NCI-H748 treated with DMSO at 0.1 percent for 48 hours (cell line): ENCODE results near the gene ERC2.

ENCODE experiments used
- DNase-seq: peaks from one replicate; lab custom pipeline; 2025; lab: John Stamatoyannopoulos, UW

Gene ERC2

DNA sequence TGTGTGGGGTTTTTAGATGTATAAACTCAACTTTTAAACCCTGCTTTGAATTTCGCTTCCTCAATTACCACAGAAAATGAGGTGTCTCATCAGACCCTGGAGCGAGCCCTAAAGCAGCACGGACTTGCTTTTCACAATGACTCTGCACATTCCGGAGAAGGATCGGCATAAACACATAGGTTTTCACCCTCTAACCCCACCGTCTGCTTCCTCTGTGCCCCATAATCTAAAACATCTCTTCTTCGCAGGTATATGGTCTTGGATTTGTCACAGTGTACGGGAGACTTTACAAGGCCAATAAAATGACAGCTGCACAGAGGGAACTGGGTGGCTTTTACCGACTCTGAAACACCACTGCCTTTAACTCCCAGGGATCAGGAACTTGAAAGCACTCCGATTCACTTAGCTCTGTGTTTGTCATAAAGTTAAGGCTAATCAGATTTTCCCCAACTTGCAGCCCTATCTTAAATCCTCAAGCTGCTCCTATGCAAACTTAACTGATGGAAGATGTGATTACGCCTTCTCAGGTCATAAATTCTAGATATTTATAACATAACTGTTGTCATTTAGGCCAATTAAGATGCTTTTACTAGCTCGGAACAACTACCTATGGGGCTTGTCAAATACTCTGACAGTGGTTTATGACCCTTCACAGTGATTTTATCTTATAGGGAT, 847.8 kb downstream of the ERC2 start:
- DNase-seq = no peak

DNA sequence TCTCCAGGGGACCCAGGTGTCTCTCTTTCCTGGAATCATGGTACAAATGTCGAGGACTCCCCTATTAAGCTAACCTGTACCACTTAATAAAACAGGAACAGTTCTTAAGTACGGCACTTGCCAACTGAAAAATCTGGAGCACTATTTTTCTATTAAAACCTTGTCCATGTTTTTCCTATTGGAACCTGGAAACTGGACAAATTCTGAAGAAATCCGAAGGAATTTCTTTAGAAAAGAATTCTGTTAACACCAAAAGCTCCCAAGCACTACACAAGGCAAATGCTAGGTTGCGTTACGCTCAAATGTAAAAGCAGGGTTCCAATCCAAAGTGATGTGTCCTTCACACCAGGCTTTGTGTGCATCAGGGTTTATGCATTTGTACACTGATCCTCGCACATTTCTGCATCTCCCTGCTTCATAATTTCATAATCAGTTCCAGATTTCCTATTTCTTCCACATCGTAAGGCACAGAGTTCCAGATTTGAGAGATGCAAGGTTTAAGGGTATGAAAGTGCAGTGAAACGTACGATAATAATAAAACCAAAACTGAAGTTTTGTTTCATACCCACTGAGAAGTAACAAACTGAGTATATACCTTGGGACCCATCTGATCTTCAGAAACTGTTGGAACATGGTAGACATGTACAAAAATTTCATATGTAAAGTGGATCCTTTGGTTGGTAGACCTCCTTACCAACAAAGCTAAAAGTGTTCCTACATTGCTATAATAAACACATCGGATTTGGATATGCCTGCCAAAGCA, 849.0 kb downstream of the ERC2 start:
- no peak for DNase-seq

DNA sequence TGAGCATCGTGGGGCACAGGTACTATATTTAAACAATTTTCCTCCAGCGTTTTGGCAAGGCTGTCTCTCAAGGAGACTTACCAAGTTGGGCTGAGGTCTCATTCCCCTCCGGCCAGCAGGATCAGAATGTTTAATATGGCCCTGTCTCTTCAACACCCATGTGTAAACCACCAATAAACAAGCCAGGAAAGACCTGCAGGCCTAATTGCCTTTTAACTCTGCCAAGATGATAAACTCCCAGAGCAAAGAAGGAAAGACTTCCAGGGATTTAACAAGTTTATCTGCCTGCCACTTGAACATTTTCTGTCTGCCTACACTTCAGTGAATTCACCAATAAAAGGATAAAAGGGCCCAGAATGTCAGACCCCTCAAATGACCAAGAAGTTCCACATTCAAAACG, 850.9 kb downstream of the ERC2 start:
- DNase-seq = no peak

DNA sequence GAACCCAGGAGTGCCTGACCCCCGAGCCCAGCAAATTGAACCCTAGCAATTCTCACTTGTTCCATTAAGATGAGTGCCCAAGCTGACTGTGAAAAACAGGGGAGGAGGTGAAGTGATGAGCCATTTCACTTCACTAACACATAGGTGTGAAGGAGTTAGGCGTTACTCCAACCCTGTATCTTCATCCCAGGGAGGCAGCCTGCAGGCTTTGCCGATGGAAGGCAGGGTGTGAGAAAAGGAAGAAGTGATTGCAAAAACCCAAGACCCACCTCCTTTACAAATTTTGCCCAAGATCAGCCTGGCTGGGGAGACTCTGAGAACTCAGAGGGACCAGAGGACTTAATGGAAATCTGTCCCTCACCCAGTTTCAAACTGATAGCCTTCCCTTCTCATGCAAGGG, 851.5 kb downstream of the ERC2 start:
- no peak for DNase-seq

DNA sequence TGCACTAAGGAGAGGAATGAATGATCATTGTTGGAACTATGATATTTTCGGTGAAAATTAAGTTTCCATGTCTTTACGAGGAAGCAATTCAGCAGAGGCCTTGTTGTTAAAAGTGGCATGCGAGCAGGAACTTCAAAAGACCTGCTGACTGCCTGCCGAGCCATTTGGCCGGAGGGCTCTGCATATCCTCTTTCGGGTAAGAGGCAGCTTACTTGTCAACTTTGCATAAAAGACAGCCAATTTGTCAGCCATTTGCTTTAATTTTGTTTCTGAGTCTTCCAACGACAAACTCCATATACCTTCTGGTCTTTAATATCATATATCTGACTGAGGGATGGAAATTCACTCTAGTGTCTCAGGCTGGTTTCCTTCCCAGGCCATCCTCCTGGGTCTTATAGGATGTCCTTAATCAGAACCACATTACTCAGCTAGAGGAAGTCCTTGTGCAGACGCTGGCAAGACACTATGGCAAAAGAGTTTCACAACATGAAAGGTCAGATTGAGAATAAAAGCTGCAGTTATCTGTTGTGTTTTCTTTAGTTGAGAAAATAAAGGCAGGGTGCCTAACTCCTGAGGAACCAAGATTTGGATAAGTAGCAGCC, 852.5 kb downstream of the ERC2 start:
- no peak for DNase-seq

DNA sequence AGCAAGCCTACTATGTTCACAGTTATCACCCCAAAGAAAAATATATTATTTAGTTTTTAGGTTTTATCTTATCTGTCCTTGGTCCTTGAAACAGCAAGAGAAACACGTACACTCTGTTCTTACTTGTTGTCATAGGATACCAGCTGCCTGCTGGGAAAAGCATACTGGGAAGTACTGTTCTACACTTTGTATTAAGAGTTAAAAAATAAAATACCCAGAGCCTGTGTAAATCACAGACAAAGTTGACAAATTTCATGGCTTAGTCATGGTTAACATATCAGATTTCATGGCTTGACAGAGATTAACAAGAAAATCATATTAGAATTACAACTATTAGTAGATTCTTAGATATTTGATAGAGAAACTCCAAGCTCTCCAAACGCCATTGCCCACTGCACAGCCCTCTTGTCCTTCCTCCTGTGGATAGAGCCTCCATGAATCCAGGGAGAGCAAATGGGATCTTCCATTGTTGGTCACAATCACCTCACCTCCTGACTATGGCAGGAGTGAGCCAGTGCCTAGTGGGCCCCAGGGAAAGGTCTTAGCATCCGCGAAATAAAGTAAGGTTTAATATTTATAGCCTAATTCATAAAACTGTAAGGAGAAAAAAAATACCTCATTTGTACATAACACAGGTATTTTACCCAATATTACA, 853.1 kb downstream of the ERC2 start:
- DNase-seq = no peak

DNA sequence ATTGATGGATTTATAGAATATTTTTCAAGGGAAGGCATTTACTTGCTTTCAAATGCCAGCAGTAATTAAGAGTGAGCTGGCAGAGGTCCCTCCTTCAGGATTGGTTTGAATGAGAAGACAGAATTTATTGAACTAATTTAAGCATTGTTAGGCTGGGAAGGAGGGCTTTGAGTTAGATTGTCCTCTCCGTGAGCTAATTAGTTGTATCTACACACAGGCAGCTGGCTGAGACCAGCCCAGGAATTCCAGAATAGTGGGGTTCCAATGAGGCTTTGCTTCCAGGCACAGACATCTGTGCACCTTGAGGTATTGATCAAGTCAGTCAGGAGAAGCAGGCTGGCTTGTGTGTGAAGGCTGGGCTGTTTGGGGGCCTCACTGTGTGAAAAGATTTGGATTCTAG, 857.1 kb downstream of the ERC2 start:
- no peak for DNase-seq

DNA sequence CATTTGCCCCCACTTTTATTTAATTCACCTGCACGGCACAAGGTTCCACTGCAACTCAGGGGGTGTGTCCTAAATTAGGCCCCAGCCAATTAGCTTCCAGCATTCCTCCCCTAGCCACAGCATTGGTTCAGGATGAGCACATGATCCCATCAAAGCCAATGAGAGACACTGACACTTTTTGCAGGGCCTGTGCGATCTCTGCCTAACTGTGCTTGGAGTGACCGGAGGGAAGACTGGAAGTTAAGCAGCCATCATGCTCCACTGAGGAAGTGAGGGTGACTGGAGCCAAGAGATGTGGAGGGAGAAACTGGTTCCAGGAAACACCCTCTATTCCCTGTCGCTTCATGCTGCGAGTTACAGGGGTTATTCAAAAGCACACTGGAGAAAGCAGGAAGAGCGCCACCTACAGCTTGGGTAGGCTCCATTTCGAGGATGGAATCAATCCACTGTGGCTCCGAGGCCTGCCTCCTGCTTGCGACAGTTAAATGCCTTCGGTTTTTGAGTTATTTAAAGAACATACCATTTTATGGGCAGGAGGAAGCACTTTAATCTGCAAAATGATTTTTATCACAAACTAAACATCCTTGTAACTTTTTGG, 858.9 kb downstream of the ERC2 start:
- no peak for DNase-seq

DNA sequence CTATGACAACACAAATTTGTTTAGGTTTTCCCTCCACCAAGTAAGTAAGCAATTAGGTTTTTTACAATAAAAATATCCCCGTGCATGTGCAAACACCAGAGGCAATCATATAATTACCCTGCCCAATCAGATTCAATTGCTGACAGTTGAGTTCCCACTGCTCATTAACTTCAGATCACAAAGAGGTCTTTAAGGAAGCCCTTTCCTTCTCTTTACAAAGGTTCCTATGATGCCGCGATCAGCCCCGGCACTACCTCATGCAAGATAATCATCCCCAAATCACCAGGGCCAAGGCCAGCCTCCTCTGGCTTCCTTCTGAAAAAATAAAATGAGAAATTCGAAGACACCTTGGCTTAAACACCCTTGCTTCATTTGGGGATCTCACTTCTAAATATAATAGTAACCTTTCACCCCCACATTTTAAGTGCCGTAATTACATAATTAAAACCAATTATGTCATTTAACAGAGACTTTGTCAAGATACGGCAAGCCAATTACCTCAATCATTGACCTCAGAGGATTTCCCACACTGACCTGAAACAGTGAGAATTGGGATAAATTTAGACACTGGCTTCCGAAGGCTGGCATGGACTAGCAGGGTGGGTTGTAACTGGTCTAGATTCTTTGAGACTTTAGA, 859.8 kb downstream of the ERC2 start:
- peak; percentile 63 for DNase-seq

DNA sequence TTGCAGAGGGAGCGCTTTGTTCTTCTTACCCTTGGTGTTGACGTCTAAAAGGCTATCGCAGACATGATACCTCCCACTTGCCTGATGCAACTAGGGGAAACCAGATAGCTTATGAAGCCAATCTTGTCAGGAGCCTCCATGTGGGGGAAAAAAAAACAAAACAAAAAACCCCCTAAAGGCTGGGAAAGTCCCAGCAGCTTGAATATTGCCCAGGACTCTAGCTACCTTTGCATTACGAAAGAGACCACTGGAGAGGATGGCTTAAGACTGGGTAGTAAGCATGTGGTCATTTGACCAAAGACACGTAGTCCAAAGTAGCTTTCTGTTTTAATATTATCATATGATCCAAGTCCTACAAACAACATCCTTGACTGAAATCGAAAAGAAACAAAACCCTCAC, 860.4 kb downstream of the ERC2 start:
- no peak for DNase-seq

DNA sequence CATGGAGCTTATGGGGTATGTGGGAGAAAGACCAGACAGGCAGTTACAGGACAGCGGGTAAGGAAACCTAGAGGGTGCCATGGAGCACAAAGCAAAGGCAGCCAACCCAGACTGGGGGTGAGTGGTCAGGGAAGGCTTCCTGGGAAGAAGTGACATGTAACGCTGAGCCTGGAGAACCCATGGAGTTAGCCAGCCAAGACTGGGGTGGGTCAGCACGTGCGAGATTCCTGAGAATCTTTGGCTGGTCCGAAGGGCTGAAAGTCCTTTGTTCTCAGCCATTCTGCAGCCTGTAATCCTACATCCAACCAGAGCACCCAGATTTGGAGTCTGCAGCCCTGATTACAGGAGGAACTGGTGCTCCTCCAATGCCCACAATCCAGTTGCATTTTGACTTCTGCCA, 861.1 kb downstream of the ERC2 start:
- no peak for DNase-seq

DNA sequence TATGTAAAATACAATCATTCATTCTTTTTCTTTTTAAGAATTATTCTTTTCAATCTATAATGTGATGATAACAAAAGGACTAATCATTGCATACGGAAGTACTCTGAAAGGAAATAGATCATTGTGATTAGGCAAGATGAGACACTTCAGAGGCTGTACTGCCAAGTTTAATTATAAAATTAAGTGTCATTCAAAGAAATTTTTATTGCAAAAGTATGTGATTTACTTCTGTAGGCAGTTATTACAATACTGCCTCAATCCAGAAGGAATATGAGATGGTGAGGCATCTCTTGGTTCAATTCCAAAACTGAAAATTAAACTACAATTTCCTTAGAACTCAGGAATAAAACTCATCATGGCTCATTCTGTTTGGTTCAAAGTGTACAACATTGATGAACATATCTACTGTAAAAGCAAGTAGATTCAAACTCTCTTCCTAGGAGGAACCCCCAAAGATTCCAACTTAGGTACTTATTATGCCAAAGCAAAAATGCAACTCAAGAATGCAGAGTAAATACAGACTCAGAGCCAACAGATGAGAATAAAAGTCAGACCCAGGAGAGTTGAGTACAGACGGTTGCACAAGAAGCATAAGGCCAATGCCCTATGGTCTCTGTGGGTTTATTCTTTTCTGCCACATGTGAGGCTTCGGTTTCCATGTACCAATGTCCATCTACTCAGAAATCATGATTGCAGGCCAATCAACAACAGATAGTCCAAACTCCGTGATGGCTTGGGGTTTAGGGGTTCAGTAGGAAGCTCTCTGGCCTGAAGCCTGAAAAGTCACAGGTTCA, 862.6 kb downstream of the ERC2 start:
- DNase-seq = no peak

DNA sequence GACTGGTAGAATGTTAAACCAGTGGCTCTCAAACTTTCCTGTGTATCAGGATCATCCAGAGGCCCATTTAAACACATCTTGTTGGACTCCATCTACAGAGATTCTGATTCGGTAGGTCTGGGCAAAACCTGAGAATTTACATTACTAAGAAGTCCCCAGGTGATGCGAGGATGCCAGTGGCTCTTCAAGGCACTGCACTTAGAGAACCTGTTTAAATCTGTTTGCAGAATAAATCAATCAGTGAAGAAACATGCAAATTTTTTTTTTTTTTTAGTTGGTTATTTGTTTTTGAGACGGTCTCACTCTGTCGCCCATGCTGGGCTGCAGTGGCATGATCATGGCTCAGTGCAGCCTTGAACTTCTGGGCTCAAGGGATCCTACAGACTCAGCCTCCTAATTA, 863.4 kb downstream of the ERC2 start:
- no peak for DNase-seq

DNA sequence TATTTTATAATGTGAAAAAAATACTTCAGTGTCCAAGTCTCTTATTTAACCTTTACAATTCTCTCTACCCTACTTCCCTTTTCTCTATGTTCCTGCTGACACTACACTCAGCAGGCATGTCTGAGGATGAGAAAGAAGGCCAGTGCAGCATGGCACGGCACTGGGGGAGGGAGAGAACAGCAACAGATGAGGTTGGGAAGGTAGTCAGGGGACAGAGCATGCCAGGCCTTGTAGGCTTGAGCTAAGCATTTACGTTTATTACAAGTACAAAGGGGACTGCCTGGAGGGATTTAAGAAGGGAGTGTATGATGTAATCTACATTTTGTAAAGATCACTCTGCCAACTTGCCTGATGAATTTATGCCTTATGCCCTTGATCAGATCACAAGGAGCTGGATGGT, 863.9 kb downstream of the ERC2 start:
- no peak for DNase-seq

DNA sequence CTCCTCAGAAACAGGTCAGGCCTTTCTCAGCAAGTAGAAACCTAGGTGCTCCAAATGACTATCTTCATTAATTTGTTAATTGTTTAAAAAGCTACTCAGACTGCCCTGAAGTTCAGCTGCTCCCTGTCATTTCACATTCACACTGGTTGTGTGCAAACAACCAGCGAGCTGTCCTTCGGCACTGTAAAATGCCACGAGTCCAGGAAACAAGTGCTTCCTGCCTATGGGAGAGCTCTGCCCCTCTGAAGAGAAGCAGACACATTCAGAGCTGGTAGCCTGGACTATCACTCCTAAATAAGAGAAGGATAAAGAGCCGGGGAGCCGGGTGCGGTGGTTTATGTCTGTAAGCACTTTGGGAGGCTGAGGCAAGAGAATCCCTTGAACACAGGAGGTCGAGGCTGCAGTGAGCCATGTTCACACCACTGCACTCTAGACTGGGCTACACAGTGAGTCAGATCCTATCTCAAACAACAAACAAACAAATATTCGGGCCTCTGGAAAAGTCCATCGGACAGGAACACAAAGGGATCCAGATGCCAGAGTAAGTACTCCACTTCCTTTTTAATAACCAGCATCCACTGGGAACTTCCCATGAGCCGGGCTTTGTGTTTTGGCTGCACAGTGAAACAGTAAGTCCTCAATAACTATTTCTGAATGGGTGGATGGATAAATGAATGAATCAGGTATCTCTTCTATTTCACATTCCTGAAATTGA, 866.7 kb downstream of the ERC2 start:
- DNase-seq = no peak

DNA sequence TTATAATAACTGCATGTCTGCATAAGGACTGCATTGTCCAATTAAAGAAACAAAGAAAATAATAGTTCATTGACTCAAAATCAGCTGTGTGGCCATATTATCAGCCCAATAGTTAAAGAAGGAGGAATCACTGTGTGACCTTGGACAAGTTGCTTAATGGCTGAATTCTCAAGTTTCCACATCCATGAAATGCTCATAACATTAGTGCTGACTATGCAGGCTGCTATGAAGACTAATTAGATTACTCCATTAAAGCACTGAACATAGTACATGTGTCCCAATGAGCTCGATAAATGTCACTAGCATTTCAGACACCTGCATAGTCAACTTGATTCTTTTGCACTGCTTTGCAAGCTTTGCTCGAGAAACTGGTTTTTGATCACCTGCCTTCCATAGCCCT, 870.0 kb downstream of the ERC2 start:
- no peak for DNase-seq

DNA sequence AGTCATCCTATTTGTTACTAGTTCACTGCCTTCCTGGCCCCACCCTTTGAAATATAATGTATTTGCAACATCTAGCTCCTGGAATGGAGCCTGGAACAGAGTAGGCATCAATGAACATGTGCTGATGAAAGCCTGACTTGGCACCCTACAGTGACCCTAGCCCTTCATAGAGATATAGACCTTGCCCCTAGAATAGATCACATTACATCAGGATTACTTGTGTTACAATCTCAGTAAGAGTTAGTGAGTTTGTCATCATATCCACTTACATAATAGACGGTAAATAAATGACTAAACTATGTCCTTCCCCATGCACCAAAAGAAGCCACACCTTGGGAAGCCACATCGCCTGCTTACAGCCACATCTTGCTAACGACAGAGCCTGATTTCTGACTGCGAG, 870.6 kb downstream of the ERC2 start:
- DNase-seq = no peak

DNA sequence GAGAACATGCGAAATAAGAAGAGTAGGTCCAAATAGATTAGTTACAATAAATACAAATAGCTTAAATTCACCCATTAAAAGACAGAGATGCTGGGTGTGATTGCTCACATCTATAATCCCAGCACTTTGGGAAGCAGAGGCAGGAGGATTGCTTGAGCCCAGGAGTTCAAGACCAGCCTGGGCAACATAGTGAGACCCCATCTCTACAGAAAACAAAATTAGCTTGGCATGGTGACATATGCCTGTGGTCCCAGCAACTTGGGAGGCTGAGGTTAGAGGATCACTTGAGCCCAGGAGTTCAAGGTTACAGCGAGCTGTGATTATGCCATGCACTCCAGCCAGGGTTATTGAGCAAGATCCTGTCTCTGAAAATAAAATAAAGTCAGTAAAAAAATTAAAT, 872.1 kb downstream of the ERC2 start:
- no peak for DNase-seq

DNA sequence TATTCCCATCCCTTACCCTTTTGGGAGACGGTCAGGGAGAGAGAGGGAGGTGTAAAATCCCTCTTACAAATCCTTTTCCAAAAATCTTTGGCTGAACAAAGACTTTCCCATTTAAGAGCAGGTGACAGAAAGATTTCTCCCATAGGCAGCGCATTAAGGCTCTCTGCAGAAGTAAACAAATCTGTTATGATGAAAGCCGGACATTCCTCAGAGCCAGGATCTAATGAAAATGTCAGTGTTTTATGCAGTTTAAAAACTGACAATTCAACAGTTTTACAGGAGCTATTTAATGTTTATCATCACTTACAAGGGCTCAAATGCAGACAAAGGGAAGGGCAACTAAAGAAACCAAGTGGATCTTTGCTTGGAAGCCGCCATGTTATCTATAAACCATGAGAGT, 872.8 kb downstream of the ERC2 start:
- DNase-seq = no peak

DNA sequence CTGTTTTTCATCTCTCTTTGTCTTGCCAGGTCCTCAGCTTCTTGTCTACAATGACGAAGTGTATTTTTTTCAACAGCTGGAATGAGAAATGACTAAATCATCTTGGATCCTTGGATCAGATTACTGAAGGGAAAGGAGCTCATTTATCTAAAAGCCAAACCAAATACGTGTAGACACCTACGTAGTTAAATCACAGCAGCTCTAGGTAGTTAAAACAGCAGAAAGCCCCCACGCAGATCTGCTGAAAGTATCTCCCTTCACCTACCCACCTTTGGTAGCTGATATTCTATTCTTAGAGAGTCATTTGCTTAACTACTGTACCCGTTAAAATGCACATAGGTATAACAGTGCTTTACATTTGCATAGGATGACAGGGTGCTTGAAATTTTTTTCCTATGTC, 875.7 kb downstream of the ERC2 start:
- DNase-seq = no peak

DNA sequence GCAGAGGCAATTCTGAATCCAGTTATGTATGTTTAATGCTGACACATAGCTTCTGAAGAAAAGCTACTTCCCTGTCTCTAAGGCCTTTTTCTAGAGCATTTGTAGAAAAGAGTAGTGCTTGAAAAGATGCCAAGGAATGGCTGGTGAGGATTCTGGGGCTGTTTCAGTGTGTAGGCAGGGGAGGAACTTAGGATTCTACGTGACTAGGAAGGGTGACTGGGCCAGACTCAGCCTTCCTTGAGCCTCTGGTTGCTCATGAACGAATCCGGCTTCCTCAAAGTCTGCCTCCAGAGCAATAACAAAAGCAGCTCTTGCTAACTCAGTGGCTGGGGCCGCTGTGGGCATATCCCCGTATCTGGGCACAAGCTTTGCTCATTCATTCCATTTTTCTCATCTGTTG, 876.4 kb downstream of the ERC2 start:
- no peak for DNase-seq
